Osteoblast (primary cell): ENCODE measurements around the gene HS1BP3. TPM values are rescaled to one million over a fixed set of nuclear protein-coding genes. Genes with fewer than 3 reads are reported as not detected.

Experiments
- DNase-seq: peaks from one replicate; pipeline ENCODE4 v3.0.0; 2011; ENCODE audit warnings: low spot score, mixed read lengths; ENCODE audit not compliant: insufficient read length; ENCODE audit errors: missing footprints
- H2AFZ ChIP-seq: 2 replicates; pipeline ENCODE4 v1.6.0; 2011; ENCODE audit warnings: mild to moderate bottlenecking, low read length
- H3K27ac ChIP-seq: 2 replicates; pipeline ENCODE4 v1.5.1; 2011; ENCODE audit warnings: mild to moderate bottlenecking, low read depth, low read length, moderate library complexity
- H3K27me3 ChIP-seq: 2 replicates; pipeline ENCODE4 v1.6.0; 2012; ENCODE audit warnings: mild to moderate bottlenecking, control low read depth, inconsistent platforms, low read length, moderate library complexity; ENCODE audit not compliant: insufficient read depth
- H3K36me3 ChIP-seq: 2 replicates; pipeline ENCODE4 v1.5.1; 2011; ENCODE audit warnings: mild to moderate bottlenecking, low read length, control low read depth, moderate library complexity; ENCODE audit not compliant: insufficient read depth
- H3K4me1 ChIP-seq: 2 replicates; pipeline ENCODE4 v1.5.1; 2011; ENCODE audit warnings: mild to moderate bottlenecking, low read length, control low read depth, moderate library complexity; ENCODE audit not compliant: insufficient read depth
- H3K4me2 ChIP-seq: 2 replicates; pipeline ENCODE4 v1.6.0; 2011; ENCODE audit warnings: mild to moderate bottlenecking, low read length; ENCODE audit not compliant: insufficient read depth
- H3K4me3 ChIP-seq: fragments of 200-600 bp; sonication (generic); 3 replicates; pipeline ENCODE4 v1.5.1; 2012; ENCODE audit warnings: mild to moderate bottlenecking, low read length, inconsistent platforms; ENCODE audit not compliant: insufficient read depth
- H3K79me2 ChIP-seq: 2 replicates; pipeline ENCODE4 v1.6.0; 2012; ENCODE audit warnings: mild to moderate bottlenecking, low read length, control low read depth, inconsistent platforms; ENCODE audit not compliant: insufficient read depth
- H3K9me3 ChIP-seq: 2 replicates; pipeline ENCODE4 v1.5.1; 2011; ENCODE audit warnings: low read depth, low read length, control low read depth
- H4K20me1 ChIP-seq: 2 replicates; pipeline ENCODE4 v1.6.0; 2012; ENCODE audit warnings: mild to moderate bottlenecking, low read length, control low read depth; ENCODE audit not compliant: insufficient read depth
- CTCF ChIP-seq: IDR thresholded peaks from 2 replicates; pipeline ENCODE4 v1.5.1; 2011; ENCODE audit warnings: mild to moderate bottlenecking, low read depth, low read length, moderate library complexity; ENCODE audit errors: extremely low read depth
- total RNA-seq: library from RNA; depleted of rRNA; stranded (reverse); fragments of >200 nt; gene quantifications from 2 replicates; pipeline ENCODE4 v1.2.3, GENCODE V29; 2012

Gene HS1BP3
- total RNA-seq, 1 donor: 47.8 TPM

GRCh38 chr2:20640411-20641122, 10.3 kb downstream of the HS1BP3 start:
- H3K79me2 ChIP-seq: peaks cover 15% of the 10 kb centered on the region
- peaks cover 11% of the 10 kb centered on the region for H3K4me1 ChIP-seq
- no peak overlapping the region for H2AFZ ChIP-seq
- no peak for DNase-seq
- no peak overlapping the region for H3K4me2 ChIP-seq
- peak overlapping the region; percentile 78 for H3K27ac ChIP-seq
- H4K20me1 ChIP-seq: peaks cover 26% of the 10 kb centered on the region
- no peak overlapping the region for H3K4me3 ChIP-seq
- H3K36me3 ChIP-seq: peaks cover 34% of the 10 kb centered on the region
- TF ChIP-seq CTCF: no peak
- no peaks in the 10 kb centered on the region for H3K27me3 ChIP-seq
- H3K9me3 ChIP-seq: no peaks in the 10 kb centered on the region

- TF ChIP-seq CTCF: no peak
- Histone ChIP-seq H3K27ac (no peak overlapping the region), H3K4me1 (peaks cover 23% of the 10 kb centered on the region), H4K20me1 (peaks cover 26% of the 10 kb centered on the region), H3K27me3 (no peaks in the 10 kb centered on the region), H3K9me3 (no peaks in the 10 kb centered on the region), H3K79me2 (peaks cover 10% of the 10 kb centered on the region), H3K4me3 (no peak overlapping the region), H3K36me3 (peaks cover 25% of the 10 kb centered on the region), H3K4me2 (no peak overlapping the region), H2AFZ (no peak overlapping the region)
- DNase-seq: no peak
Measured at GRCh38 chr2:20638646-20639430, 12.1 kb downstream of the HS1BP3 start.

GRCh38 chr2:20638014-20638413, 12.9 kb downstream of the HS1BP3 start:
- Histone ChIP-seq H3K27me3 (no peaks in the 10 kb centered on the region), H4K20me1 (peaks cover 24% of the 10 kb centered on the region), H3K36me3 (peaks cover 23% of the 10 kb centered on the region), H2AFZ (no peak overlapping the region), H3K79me2 (peaks cover 10% of the 10 kb centered on the region), H3K4me1 (peaks cover 23% of the 10 kb centered on the region), H3K4me2 (no peak overlapping the region), H3K9me3 (no peaks in the 10 kb centered on the region), H3K4me3 (no peak overlapping the region), H3K27ac (no peak overlapping the region)
- no peak for TF ChIP-seq CTCF
- no peak for DNase-seq

- peaks cover 16% of the 10 kb centered on the region for H4K20me1 ChIP-seq
- no peak overlapping the region for H3K4me2 ChIP-seq
- H2AFZ ChIP-seq: no peak overlapping the region
- peaks cover 19% of the 10 kb centered on the region for H3K36me3 ChIP-seq
- peaks cover 23% of the 10 kb centered on the region for H3K4me1 ChIP-seq
- no peaks in the 10 kb centered on the region for H3K27me3 ChIP-seq
- no peak for DNase-seq
- no peak overlapping the region for H3K4me3 ChIP-seq
- no peaks in the 10 kb centered on the region for H3K9me3 ChIP-seq
- H3K79me2 ChIP-seq: peaks cover 10% of the 10 kb centered on the region
- H3K27ac ChIP-seq: no peak overlapping the region
- no peak for TF ChIP-seq CTCF
Measured at GRCh38 chr2:20637147-20637546, 13.8 kb downstream of the HS1BP3 start.
